Uterus (tissue), 2 donors: ENCODE data around the gene SHTN1.

Source experiments
- POLR2A ChIP-seq, 2 donors: fragments of 450-650 bp; IDR thresholded peaks; one replicate each; pipeline ENCODE4 v1.6.1; 2016; ENCODE audit warnings: antibody characterized with exemption in 2 of 2, mild to moderate bottlenecking in 1 of 2, moderate library complexity in 1 of 2
- TF ChIP-seq, protein P1 (sequence below), 4 experiments: fragments of 200-600 bp in 2 of 4; fragments of 450-650 bp in 2 of 4; sonication (generic) in 2 of 4; IDR thresholded peaks; one replicate each; pipeline ENCODE4 v1.5.1; 2016 to 2019; ENCODE audit warnings: antibody characterized with exemption in 4 of 4, mild to moderate bottlenecking in 2 of 4, moderate library complexity in 1 of 4

DNA sequence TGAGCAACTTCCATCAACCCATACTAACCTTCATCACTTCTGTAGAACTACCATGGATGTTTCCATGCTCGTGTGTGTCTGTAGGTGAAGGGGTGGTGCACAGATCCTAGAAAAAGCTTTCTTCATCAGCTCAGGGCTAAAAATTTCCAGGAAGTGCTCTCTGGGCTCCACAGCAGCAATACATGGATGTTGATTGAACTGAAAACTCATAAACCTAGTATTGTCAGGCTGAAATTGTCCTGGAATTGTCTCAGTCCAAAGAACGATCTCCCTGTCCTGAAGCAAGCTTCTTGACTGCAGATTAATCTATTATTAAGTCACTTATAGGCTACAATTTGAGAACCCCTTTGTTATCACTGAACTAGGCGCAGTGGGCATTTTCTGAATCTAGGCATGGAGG lies 115.9 kb downstream of the SHTN1 start:
- TF ChIP-seq, protein P1, sequence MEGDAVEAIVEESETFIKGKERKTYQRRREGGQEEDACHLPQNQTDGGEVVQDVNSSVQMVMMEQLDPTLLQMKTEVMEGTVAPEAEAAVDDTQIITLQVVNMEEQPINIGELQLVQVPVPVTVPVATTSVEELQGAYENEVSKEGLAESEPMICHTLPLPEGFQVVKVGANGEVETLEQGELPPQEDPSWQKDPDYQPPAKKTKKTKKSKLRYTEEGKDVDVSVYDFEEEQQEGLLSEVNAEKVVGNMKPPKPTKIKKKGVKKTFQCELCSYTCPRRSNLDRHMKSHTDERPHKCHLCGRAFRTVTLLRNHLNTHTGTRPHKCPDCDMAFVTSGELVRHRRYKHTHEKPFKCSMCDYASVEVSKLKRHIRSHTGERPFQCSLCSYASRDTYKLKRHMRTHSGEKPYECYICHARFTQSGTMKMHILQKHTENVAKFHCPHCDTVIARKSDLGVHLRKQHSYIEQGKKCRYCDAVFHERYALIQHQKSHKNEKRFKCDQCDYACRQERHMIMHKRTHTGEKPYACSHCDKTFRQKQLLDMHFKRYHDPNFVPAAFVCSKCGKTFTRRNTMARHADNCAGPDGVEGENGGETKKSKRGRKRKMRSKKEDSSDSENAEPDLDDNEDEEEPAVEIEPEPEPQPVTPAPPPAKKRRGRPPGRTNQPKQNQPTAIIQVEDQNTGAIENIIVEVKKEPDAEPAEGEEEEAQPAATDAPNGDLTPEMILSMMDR (IDR thresholded peaks at IDR 0.05): no peak
- TF ChIP-seq POLR2A (IDR thresholded peaks at IDR 0.05): no peak
